Lower leg skin (tissue), 3 donors: ENCODE data around the gene CHAC1.

Experiments
- CTCF ChIP-seq, 3 donors: fragments of 450-650 bp; IDR thresholded peaks; one replicate each; pipeline ENCODE4 v1.5.1; 2016; ENCODE audit warnings: antibody characterized with exemption in 3 of 3, mild to moderate bottlenecking in 3 of 3, moderate library complexity in 2 of 3
- POLR2A ChIP-seq, 2 donors: fragments of 450-650 bp; IDR thresholded peaks; one replicate each; pipeline ENCODE4 v1.6.1; 2016 to 2017; ENCODE audit warnings: antibody characterized with exemption in 2 of 2, mild to moderate bottlenecking in 1 of 2, moderate library complexity in 1 of 2

GRCh38 chr15:40934457-40934856 lies 18.8 kb upstream of the CHAC1 start:
- TF ChIP-seq CTCF (IDR thresholded peaks at IDR 0.05) (no peak), POLR2A (IDR thresholded peaks at IDR 0.05) (no peak)
